Retinal pigment epithelial cell (primary cell): ENCODE measurements around the gene NAT8.
"Not testable (repeated sequence)": the region's sequence is repeated elsewhere in the genome, so short reads cannot be mapped to it uniquely, and the experiment has no call there.

Experiments used
- DNase-seq: peaks from one replicate; pipeline ENCODE4 v3.0.0-alpha.2; 2010; ENCODE audit warnings: low read depth
- H3K4me3 ChIP-seq: 2 replicates; pipeline ENCODE4 v1.5.1; 2011; ENCODE audit warnings: mild to moderate bottlenecking, low read length, control low read depth, moderate library complexity
- TF ChIP-seq, protein P1 (sequence below): conservative IDR thresholded peaks from 2 replicates; pipeline ENCODE4 v1.5.1; 2011; ENCODE audit warnings: low read depth, low read length, control low read depth, inconsistent platforms

Gene NAT8

DNA sequence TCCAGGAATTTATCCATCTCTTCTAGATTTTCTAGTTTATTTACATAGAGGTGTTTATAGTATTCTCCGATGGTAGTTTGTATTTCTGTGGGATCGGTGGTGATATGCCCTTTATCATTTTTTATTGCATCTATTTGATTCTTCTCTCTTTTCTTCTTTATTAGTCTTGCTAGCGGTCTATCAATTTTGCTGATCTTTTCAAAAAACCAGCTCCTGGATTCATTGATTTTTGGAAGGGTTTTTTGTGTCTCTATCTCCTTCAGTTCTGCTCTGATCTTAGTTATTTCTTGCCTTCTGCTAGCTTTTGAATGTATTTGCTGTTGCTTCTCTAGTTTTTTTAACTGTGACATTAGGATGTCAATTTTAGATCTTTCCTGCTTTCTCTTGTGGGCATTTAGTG, 25.0 kb upstream of the NAT8 start:
- not testable (repeated sequence) for DNase-seq, H3K4me3 ChIP-seq

DNA sequence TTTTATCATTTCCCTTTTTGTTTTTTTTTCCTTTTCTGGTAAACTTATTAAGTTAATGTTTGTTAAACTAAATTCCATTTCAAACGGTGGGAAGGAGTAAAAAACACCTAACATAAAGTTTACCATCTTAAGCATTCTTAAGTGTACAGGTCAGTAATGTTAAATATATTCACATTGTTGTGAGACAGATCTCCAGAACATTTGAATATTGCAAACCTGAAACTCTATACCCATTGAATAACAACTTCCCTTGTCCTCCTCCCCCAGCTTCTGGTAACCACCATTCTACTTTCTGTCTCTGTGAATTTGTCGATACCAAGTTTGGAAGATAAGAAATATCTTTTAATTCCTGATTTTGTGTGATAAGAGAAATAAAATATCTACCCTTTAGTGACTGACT, 12.0 kb upstream of the NAT8 start:
- TF ChIP-seq, protein P1, sequence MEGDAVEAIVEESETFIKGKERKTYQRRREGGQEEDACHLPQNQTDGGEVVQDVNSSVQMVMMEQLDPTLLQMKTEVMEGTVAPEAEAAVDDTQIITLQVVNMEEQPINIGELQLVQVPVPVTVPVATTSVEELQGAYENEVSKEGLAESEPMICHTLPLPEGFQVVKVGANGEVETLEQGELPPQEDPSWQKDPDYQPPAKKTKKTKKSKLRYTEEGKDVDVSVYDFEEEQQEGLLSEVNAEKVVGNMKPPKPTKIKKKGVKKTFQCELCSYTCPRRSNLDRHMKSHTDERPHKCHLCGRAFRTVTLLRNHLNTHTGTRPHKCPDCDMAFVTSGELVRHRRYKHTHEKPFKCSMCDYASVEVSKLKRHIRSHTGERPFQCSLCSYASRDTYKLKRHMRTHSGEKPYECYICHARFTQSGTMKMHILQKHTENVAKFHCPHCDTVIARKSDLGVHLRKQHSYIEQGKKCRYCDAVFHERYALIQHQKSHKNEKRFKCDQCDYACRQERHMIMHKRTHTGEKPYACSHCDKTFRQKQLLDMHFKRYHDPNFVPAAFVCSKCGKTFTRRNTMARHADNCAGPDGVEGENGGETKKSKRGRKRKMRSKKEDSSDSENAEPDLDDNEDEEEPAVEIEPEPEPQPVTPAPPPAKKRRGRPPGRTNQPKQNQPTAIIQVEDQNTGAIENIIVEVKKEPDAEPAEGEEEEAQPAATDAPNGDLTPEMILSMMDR = no peak
- H3K4me3 ChIP-seq = no peak overlapping the region
- DNase-seq = no peak

DNA sequence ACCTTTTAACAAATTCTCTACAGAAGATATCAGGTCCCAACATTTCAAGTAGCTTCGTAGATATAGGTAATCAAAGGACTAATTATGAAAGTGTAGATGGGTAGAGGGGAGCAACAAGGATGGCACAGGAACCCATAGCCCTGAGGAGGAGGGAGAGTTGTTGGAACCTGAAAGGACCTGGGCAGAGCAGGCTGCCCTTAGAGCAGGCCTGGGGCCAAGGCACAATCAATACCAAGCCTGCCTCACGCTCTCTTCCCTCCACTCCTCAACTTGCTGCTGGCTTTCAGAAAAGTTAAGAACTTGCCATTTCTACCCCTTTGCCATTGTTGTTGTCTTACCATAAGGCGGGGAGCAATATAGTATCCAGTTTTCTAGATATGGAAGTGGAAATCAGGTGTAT, 10.1 kb upstream of the NAT8 start:
- TF ChIP-seq, protein P1 = no peak
- H3K4me3 ChIP-seq = no peak overlapping the region
- no peak for DNase-seq

DNA sequence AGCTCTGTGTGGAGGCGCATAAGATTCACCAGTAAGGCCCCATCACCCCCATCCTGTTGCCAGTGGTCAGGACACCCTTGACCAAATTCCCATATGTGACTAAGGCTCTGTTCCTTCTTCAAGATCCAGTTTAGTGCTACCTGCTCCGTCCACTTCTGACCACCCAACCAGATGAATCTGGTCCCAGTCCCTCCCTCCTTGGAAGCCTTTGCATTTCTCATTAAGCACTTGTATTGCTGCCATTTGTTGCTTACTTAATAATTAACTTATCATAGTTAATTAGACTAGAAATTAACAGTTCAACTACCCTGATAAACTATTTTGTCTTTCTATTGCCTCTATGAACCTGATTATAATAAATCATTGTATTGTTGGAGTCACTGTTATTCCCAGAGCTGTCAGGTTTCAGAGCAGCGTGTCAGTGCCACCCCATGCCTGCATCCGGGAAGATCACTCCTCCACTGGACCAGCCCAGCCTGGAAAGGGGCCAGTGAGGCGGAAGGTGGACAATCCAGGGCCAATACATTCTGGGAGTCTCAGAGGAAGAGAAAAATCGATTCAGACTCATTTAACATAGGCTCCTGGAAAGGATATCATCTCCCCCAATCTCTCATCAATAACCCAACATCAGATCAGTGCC, 9.5 kb upstream of the NAT8 start:
- no peak overlapping the region for H3K4me3 ChIP-seq
- no peak for DNase-seq
- TF ChIP-seq, protein P1 = no peak

DNA sequence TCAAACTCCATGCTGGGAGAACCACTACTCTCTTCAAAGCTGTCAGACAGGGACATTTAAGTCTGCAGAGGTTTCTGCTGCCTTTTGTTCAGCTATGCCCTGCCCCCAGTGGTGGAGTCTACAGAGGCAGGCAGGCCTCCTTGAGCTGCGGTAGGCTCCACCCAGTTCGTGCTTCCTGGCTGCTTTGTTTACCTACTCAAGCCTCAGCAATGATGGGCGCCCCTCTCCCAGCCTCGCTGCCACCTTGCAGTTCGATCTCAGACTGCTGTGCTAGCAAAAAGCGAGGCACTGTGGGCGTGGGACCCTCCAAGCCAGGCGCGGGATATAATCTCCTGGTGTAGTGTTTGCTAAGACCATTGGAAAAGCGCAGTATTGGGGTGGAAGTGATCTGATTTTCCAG, 5.5 kb upstream of the NAT8 start:
- not testable (repeated sequence) for H3K4me3 ChIP-seq, DNase-seq

DNA sequence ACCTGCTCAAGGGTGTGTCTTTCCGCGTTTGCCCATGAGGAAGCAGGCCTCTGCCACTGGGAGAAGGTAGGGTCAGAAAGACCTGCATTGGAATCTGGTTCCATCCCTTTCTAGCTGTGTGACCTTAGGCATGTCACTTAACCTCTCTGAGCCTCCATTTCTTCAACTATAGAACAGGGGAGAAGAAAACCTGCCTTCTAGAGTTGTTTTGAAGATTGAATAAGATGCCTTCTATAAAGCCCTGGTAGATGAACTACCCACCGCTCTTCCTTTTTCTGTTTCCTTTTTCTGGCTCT, 507 bp downstream of the NAT8 start:
- H3K4me3 ChIP-seq = no peak overlapping the region
- no peak for DNase-seq
- TF ChIP-seq, protein P1 = no peak

DNA sequence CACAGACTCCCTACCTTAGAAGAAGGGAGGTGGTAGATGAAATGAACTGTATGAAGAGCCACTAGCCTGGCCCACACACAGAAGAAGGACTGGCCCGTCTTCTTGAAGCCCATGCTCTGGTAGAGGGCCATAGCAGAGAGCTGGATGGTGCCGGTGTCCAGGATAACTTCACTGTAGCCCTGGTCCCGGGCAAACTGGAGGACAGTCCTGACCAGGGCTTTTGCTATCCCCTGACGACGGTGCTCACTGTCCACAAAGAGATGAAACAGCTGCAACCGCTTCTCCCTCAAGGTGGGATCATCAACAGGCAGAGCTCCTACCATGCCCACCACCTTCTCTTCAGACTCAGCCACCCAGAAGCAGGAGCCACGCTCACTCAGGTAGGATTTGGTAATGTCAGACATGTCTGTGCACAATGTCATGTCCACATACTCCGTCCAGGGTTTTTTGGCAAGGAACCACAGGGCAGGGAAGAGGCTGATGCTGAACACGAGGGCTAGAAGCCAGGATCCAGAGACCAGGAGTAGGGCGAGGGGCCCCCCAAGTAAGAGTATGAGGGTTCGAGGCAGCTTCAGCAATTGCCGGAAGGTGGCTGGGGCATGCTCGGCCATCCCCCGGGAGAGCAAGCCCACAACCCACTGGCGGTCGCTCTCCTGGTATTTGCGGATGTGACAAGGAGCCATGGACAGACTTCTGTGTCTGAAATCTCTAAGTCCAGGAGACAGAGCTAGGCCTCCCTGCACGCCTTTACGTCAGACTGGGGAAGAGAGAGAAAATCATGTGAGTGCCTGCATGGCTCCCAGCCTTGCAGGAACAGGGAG, 1.1 kb downstream of the NAT8 start:
- no peak for DNase-seq
- TF ChIP-seq, protein P1 = no peak
- no peak overlapping the region for H3K4me3 ChIP-seq

DNA sequence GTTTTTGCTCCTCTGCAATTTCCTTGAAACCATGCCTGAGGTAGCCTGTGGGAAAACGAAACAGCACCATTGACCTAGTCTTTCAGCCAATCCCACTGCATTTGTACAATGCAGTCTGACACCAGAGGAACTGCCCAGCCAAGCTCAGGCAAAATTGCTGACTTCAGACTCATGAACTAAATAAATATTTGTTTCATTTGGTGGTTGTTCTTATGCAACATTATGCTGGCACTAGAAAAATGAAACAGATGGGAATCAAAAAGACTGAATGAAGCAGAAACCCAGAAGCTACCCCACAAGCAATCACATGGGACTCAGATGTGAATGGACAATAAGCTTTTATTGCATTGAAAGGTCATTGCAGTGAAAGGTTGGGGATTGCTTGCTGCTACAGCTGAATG, 1.7 kb downstream of the NAT8 start:
- no peak for DNase-seq

More for the DNA sequence above, 1.7 kb downstream of the NAT8 start:
- TF ChIP-seq, protein P1 = no peak
- H3K4me3 ChIP-seq = no peak overlapping the region
